GM23338 (cell line): ENCODE data around the gene ZNF268. TPM values are rescaled to one million over a fixed set of nuclear protein-coding genes. Genes with fewer than 3 reads are reported as not detected.

Experiments used
- CREB1 ChIP-seq: fragments of 250-450 bp; sonication (Bioruptor Pico); IDR thresholded peaks from 2 replicates; pipeline ENCODE4 v1.5.0; 2020; ENCODE audit warnings: low read depth, mild to moderate bottlenecking, moderate library complexity
- EZH2phosphoT487 ChIP-seq: fragments of 200-600 bp; sonication (generic); IDR thresholded peaks from one replicate; pipeline ENCODE4 v1.8.1; 2018; ENCODE audit warnings: antibody characterized with exemption; ENCODE audit not compliant: unreplicated experiment
- JUNB ChIP-seq: IDR thresholded peaks from one replicate; pipeline ENCODE4 v1.6.1; 2016; ENCODE audit warnings: antibody characterized with exemption; ENCODE audit not compliant: unreplicated experiment
- NANOG ChIP-seq: IDR thresholded peaks from 2 replicates; pipeline ENCODE4 v1.6.1; 2016; ENCODE audit warnings: antibody characterized with exemption, borderline replicate concordance
- POLR2AphosphoS5 ChIP-seq: IDR thresholded peaks from 2 replicates; pipeline ENCODE4 v1.6.1; 2016; ENCODE audit warnings: antibody characterized with exemption, low read depth
- STAT1 ChIP-seq: IDR thresholded peaks from one replicate; pipeline ENCODE4 v1.6.1; 2016; ENCODE audit warnings: antibody characterized with exemption; ENCODE audit not compliant: unreplicated experiment
- polyA plus RNA-seq: library from polyadenylated mRNA; unstranded; fragments of >200 nt; fragmentation: Nextera tagmentation; extraction: Ambion mirVana; gene quantifications from 2 replicates; pipeline ENCODE4 v1.2.1, GENCODE V29; 2016
- total RNA-seq: library from RNA; depleted of rRNA; stranded (reverse); fragments of >200 nt; shearing (Covaris generic); gene quantifications from 2 replicates; pipeline ENCODE4 v1.2.3, GENCODE V29; 2014
- TF ChIP-seq, protein P1 (sequence below): IDR thresholded peaks from one replicate; pipeline ENCODE4 v1.6.1; 2018; ENCODE audit warnings: antibody characterized with exemption; ENCODE audit not compliant: unreplicated experiment
- TF ChIP-seq, protein P2 (sequence below): fragments of 250-450 bp; sonication (Bioruptor Pico); IDR thresholded peaks from 2 replicates; pipeline ENCODE4 v1.5.0; 2020; ENCODE audit warnings: mild to moderate bottlenecking, moderate library complexity

ZNF268 gene
- total and polyA plus RNA-seq, 2 experiments from 2014 or later: 15.1 to 25.2 TPM

DNA sequence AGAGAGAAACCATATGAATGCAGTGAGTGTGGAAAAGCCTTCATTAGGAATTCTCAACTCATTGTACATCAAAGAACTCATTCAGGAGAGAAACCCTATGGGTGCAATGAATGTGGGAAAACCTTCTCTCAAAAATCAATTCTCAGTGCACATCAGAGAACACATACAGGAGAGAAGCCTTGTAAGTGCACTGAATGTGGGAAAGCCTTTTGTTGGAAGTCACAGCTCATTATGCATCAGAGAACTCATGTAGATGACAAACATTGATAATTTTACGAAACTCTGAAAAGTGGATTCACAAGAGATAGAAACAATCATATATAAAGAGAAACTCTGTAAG is 22.9 kb downstream of the ZNF268 start (continued):
- TF ChIP-seq, protein P1, sequence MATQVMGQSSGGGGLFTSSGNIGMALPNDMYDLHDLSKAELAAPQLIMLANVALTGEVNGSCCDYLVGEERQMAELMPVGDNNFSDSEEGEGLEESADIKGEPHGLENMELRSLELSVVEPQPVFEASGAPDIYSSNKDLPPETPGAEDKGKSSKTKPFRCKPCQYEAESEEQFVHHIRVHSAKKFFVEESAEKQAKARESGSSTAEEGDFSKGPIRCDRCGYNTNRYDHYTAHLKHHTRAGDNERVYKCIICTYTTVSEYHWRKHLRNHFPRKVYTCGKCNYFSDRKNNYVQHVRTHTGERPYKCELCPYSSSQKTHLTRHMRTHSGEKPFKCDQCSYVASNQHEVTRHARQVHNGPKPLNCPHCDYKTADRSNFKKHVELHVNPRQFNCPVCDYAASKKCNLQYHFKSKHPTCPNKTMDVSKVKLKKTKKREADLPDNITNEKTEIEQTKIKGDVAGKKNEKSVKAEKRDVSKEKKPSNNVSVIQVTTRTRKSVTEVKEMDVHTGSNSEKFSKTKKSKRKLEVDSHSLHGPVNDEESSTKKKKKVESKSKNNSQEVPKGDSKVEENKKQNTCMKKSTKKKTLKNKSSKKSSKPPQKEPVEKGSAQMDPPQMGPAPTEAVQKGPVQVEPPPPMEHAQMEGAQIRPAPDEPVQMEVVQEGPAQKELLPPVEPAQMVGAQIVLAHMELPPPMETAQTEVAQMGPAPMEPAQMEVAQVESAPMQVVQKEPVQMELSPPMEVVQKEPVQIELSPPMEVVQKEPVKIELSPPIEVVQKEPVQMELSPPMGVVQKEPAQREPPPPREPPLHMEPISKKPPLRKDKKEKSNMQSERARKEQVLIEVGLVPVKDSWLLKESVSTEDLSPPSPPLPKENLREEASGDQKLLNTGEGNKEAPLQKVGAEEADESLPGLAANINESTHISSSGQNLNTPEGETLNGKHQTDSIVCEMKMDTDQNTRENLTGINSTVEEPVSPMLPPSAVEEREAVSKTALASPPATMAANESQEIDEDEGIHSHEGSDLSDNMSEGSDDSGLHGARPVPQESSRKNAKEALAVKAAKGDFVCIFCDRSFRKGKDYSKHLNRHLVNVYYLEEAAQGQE: no peak
- TF ChIP-seq NANOG (no peak), CREB1 (CRISPR knock-in tag) (no peak), EZH2phosphoT487 (no peak), POLR2AphosphoS5 (no peak), JUNB (no peak), STAT1 (no peak)
- TF ChIP-seq, protein P2, sequence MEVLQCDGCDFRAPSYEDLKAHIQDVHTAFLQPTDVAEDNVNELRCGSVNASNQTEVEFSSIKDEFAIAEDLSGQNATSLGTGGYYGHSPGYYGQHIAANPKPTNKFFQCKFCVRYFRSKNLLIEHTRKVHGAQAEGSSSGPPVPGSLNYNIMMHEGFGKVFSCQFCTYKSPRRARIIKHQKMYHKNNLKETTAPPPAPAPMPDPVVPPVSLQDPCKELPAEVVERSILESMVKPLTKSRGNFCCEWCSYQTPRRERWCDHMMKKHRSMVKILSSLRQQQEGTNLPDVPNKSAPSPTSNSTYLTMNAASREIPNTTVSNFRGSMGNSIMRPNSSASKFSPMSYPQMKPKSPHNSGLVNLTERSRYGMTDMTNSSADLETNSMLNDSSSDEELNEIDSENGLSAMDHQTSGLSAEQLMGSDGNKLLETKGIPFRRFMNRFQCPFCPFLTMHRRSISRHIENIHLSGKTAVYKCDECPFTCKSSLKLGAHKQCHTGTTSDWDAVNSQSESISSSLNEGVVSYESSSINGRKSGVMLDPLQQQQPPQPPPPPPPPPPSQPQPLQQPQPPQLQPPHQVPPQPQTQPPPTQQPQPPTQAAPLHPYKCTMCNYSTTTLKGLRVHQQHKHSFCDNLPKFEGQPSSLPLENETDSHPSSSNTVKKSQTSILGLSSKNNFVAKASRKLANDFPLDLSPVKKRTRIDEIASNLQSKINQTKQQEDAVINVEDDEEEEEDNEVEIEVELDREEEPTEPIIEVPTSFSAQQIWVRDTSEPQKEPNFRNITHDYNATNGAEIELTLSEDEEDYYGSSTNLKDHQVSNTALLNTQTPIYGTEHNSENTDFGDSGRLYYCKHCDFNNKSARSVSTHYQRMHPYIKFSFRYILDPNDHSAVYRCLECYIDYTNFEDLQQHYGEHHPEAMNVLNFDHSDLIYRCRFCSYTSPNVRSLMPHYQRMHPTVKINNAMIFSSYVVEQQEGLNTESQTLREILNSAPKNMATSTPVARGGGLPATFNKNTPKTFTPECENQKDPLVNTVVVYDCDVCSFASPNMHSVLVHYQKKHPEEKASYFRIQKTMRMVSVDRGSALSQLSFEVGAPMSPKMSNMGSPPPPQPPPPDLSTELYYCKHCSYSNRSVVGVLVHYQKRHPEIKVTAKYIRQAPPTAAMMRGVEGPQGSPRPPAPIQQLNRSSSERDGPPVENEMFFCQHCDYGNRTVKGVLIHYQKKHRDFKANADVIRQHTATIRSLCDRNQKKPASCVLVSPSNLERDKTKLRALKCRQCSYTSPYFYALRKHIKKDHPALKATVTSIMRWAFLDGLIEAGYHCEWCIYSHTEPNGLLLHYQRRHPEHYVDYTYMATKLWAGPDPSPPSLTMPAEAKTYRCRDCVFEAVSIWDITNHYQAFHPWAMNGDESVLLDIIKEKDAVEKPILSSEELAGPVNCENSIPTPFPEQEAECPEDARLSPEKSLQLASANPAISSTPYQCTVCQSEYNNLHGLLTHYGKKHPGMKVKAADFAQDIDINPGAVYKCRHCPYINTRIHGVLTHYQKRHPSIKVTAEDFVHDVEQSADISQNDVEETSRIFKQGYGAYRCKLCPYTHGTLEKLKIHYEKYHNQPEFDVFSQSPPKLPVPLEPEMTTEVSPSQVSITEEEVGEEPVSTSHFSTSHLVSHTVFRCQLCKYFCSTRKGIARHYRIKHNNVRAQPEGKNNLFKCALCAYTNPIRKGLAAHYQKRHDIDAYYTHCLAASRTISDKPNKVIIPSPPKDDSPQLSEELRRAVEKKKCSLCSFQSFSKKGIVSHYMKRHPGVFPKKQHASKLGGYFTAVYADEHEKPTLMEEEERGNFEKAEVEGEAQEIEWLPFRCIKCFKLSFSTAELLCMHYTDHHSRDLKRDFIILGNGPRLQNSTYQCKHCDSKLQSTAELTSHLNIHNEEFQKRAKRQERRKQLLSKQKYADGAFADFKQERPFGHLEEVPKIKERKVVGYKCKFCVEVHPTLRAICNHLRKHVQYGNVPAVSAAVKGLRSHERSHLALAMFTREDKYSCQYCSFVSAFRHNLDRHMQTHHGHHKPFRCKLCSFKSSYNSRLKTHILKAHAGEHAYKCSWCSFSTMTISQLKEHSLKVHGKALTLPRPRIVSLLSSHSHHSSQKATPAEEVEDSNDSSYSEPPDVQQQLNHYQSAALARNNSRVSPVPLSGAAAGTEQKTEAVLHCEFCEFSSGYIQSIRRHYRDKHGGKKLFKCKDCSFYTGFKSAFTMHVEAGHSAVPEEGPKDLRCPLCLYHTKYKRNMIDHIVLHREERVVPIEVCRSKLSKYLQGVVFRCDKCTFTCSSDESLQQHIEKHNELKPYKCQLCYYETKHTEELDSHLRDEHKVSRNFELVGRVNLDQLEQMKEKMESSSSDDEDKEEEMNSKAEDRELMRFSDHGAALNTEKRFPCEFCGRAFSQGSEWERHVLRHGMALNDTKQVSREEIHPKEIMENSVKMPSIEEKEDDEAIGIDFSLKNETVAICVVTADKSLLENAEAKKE (CRISPR knock-in tag): no peak
